Middle frontal gyrus (tissue), 1 donor: Measurements from ENCODE around the gene RETN.

ENCODE experiments used
- DNase-seq: peaks from one replicate; pipeline ENCODE4 v3.0.0-alpha.2; 2015; ENCODE audit warnings: low spot score; ENCODE audit errors: extremely low spot score

Gene RETN

DNA sequence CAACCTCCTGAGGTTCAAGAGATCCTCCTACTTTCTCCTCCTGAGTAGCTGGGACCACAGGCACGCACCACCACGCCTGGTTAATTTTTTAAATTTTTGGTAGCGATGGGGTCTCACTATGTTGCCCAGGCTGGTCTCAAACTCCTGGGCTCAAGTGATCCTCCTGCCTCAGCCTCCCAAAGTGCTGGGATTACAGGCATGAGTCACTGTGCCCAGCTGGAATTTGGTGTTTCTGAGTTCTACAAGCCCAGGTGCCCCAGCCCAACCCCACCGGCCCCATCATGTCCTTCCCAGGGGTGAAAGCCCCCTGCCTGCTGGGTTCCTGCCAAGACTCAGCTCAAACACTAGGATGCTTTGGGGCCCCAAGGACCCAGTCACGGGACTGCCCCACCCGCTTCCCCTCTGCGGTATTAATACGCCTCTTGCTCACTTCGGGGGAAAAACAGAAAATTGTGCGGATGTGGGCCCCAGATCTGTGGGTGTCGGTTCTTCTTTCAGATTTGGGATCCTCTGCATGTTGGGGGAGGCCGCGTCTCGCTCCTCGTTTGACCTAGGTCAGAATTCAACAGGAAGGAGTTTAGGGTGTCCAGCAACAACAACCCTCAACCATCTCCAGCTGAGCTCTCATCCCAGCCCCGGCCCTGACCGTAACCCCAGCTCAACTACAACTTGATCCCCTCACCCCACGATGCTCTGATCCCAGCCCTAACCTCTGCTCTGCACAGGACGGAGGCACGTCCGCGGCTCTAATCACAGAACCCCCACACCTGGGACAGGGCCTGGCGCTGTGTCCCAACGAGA, 36.7 kb downstream of the RETN start:
- no peak for DNase-seq

DNA sequence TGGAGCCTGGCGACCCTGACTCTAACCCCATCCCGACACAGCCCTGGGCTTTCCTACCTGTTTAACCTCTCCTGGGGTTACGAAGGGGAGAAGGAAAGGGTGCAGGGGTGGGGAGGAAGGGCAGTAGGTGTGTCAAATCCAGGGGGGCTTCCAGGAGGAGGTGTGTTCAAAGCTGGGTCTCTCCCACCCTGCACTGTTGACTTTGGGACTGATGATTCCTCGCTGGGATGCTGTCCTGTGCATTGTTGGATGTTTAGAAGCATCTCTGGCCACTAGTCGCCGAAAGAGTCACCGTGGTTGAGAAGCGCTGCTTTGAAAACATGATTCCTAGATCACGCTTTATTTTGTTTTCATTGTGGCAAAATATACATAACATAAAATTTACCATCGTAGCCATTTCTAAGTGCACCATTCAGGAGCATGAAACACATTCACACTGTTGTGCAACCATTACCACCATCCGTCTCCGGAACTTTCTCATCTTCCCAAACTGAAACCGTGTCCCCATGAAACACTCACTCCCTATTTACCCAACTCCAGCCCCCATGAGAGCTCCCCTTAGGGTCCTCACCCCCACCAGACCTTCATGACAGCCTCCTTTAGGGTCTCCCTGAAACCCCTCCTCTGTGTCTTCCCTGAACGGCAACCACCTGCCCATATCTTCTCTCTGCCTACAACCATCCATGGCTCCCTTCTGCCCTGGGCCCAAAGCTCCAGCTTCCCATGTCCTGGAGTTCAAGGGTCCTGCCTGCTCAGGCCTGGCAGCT, 37.5 kb downstream of the RETN start:
- DNase-seq, result no peak

- no peak for DNase-seq
Measured at GRCh38 chr19:7706955-7707456, 38.2 kb downstream of the RETN start.

DNA sequence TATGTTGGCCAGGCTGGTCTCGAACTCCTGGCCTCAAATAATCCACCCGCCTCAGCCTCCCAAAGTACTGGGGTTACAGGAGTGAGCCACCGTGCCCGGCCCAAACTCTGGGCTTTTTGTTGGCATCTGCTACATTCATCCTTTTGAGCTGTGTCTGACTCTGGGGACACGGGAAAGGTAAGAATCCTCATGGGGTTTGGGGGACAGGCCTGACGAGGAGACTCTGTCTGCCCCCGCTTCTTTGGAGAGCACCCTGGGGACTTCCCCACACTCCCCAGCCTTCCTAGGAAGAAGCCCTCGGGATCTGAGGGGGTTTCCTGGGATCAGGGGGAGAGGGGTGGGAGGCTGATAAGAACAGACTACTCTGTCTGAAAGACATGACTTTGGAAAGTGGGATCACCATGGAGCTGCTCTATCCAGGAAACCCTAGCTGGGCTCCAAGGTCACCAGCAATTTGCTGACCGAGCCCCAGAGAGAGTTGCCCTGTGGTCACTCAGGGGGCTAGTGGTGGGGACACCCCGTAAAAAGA, 41.1 kb downstream of the RETN start:
- DNase-seq, result no peak

- DNase-seq, result no peak
Measured at GRCh38 chr19:7710616-7711015, 41.8 kb downstream of the RETN start.

DNA sequence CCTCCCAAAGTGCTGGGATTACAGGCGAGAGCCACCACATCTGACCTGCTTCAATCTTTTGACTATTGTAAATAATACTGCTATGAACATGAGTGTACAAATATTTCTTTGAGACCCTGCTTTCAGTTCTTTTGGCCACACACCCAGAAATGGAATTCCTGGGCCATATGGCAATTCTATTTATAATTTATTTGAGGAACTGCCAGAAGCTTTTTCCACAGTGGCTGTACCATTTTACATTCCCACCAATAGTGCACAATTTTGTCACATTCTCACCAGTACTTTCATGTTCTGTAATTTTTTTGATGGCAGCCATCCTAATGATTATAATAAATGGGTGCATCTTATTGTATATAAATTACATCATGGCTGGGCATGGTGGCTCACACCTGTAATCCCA, 46.8 kb downstream of the RETN start:
- DNase-seq, result no peak

DNA sequence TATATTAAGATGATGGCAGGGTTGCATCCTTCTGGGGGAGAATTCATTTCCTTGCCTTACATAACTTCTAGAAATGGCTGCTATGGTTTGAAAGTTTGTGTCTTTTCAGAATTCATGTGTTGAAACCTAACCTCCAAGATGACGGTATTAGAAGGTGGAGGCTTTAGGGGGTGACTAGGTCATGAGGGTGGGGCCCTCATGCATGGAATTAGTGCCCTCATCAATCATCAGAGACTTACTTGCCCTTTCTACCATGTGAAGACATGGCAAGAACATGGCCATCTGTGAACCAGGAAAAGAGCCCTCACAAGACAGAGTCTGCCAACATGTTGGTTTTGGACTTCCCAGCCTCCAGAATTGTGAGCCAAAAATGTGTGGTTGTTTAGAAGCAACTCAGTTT, 47.9 kb downstream of the RETN start:
- no peak for DNase-seq

DNA sequence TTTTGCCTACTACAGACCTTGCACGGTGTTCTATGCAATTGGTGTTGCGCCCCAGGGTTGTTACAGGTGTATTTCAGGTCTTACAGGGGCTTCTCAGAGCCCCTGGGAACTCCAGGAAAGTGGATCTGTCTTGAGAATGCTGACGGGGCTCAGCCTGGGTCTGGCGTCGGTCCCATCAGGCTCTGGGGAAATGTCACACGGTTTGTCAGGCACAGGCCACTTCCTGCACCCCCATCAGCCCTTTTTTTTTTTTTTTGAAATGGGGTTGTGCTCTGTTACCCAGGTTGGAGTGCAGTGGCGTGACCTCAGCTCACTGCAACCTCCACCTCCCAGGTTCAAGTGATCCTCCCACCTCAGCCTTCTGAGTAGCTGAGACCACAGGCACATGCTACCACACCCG, 49.8 kb downstream of the RETN start:
- no peak for DNase-seq
